HG02840 (cell line): ENCODE data around the gene TTC12.

ENCODE experiments used
- ATAC-seq: cut with Tn5 transposase; IDR thresholded peaks from one replicate; pipeline ENCODE4 v1.9.1; 2021; ENCODE audit warnings: mild to moderate bottlenecking, moderate library complexity, moderate number of reproducible peaks; ENCODE audit not compliant: unreplicated experiment, low FRiP score

Gene TTC12, protein sequence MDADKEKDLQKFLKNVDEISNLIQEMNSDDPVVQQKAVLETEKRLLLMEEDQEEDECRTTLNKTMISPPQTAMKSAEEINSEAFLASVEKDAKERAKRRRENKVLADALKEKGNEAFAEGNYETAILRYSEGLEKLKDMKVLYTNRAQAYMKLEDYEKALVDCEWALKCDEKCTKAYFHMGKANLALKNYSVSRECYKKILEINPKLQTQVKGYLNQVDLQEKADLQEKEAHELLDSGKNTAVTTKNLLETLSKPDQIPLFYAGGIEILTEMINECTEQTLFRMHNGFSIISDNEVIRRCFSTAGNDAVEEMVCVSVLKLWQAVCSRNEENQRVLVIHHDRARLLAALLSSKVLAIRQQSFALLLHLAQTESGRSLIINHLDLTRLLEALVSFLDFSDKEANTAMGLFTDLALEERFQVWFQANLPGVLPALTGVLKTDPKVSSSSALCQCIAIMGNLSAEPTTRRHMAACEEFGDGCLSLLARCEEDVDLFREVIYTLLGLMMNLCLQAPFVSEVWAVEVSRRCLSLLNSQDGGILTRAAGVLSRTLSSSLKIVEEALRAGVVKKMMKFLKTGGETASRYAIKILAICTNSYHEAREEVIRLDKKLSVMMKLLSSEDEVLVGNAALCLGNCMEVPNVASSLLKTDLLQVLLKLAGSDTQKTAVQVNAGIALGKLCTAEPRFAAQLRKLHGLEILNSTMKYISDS

DNA sequence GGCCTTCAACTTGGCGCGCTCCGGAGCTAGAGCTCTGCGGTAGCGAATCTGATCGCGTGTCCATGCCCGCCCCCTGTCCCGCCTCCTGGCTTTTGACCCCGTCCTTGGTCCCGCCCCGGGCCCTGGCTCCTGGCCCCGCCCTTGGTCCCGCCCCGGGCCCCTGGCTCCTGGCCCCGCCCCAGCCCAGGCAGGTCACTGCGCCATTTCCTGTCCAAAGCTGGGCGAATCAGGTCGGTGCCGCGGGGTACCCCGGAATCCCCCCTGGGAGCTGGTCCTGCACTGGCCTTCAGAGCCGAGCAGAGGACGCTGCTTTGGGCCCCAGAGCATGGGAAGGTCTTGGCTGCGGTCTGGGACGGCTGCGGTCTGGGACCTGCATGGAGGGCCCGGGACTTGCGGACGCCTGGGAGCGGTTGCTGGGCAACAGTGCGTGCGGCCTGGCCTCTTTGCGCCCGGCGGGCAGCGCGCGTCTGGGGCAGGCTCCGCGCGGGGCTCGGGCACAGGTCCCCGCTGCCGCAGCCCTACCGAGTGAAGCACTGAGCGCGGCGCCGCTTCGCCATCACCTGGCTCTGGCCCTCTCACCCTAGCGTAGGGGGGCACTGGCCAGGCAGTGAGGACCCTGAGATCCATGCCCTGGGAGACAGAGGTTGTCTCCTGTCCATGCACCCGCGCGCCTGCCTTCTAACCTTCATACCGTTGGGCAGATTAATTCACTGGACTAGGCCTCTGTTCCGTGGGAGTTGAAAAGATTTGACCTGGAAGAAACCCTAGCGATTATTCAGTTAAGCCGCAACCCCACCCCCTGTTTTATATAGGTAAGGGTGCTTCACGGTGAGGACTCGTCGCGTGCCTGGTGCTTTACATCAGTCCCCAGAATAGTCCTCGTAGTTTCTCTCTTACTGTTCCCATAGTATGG is at the start of gene TTC12:
Gene TTC12, plus strand, starts transcription at position 195 of the 913 bp plus-strand sequence. CDS start 1,675 bp downstream, outside the sequence.
- ATAC-seq = peak; percentile 98

DNA sequence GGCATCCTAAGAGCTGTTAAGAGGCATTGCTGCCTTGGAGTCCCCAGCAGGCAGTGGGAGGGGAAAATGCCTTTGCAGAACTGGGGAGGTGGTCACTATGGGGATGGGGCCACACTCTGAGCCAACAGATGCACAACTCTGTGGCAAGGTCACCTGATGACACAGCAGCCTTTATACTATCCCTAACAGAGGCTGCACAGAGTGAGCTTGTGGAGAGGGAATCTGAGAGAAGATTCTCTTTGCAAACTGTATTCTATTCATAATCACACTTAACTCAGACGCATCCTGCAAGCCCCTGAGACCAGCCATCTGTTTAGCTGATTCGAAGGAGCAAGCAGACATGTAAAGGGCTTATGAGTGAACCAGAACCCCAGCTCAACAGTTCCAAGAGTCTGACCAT is 49.0 kb upstream of the TTC12 start:
- no peak for ATAC-seq

DNA sequence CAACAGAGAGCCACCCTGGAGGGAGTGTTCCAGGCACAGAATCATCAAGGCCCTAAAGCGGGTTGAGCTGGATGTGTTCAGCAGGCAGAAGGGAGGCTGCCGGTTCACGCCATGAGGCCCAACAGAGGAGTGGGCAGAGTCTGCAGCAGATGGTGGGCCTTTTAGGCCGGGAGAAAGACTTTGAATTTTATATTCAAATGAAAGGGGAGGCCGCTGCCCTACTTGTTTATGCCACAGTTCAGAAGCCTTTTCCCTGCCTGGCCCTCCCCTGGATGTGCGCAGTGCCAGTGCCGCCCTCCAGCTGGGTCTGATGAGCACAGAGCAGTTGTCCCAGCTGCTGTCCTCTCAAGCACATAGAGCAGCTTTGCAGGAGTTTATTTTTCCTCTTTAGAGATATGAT is 46.9 kb upstream of the TTC12 start:
- ATAC-seq = no peak

DNA sequence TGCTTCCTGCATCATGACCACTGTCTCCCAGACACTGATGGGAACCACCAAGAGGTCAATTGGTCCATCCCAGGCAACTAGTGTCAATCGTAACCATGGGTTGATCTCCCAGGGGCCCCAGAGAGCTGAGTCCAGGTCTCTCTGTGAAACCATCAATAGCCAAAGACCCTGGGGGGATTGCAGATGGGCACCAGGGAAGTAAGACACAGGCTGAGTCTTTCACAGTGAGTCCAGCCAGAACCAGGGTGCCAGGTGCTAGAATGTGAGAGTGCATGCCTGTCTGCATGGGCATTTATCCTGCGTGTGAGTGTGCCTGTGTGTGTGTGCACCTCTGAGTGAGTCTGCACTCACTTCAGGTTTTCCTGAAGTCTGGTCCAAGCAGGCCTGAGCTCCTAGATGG is 45.3 kb upstream of the TTC12 start:
- ATAC-seq = no peak

DNA sequence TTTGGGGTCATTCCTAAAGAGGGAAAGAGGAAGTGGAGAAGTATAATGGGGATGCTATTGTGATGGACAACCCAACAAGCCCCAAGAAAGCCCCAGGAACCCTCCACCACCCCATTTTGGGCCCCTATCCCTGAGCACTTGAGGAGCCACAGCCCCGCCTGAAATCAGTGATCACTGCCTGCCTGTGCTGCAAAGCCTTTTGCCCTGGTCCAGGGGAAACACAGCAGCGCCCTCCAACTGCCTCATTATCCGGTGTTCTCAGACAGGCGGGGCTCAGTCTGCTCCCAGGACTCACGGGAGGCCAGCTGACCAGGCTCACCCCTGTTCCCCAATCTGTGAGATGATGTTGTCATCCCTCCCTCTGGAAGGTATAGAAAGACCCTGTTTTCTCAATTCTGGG is 44.7 kb upstream of the TTC12 start:
- no peak for ATAC-seq

DNA sequence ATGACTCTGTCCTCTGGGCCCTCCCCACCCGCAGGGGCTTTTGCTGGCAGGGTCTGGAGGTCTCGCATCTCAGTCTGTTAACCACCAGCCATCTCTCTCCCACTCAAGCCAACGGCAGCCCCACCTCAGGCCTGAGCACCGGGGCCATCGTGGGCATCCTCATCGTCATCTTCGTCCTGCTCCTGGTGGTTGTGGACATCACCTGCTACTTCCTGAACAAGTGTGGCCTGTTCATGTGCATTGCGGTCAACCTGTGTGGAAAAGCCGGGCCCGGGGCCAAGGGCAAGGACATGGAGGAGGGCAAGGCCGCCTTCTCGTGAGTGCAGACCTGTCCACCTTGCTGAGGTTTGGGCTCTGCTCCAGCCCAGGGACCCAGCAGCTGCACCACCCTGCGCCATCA is 44.3 kb upstream of the TTC12 start:
- no peak for ATAC-seq

DNA sequence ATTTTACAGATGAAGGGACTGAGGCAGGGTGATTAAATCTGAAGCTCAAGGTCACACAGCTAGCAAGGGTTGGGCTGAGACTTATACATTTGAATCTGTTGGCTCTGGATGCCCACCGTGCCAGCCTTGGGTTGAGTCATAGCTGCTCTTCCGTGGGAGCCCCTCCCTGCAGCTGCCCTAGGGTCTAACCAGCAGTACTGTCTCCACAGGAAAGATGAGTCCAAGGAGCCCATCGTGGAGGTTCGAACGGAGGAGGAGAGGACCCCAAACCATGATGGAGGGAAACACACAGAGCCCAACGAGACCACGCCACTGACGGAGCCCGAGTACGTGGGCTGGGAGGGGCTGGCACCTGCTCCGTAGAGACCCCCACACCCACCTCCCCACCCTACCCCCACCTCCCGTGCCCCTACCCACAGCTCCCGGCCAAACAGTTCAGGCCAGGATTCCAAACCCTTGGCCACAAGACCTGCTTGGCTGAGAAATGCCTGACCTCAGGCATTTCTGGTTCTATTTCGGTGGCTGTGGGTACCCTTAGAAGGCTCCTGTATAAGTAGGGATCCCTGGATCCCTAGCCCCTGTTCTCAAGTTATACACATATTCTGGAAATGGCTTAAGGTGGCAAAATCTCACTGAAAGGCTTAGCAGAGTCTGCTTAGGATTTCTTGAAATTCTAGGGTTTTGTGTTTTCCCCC is 42.7 kb upstream of the TTC12 start:
- no peak for ATAC-seq

DNA sequence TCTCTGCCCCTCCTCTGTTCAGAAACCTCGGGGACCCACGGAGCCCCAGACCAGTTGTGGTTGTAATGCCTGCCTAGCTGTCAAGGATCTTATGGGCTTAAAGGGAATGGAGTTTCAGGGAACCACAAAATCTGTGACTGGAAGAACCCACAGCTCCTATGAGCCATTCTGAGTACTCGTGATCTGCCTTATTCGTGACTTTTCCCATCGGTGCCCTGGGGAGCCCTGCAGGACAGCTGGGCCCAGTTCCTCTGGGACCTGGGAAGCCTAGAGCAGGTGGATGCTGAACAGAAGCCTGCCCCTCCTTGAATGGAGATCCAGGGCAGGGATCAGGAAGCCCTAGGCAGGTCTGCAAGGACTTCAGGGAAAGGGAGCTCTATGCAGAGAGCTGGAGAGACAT is 42.1 kb upstream of the TTC12 start:
- no peak for ATAC-seq

DNA sequence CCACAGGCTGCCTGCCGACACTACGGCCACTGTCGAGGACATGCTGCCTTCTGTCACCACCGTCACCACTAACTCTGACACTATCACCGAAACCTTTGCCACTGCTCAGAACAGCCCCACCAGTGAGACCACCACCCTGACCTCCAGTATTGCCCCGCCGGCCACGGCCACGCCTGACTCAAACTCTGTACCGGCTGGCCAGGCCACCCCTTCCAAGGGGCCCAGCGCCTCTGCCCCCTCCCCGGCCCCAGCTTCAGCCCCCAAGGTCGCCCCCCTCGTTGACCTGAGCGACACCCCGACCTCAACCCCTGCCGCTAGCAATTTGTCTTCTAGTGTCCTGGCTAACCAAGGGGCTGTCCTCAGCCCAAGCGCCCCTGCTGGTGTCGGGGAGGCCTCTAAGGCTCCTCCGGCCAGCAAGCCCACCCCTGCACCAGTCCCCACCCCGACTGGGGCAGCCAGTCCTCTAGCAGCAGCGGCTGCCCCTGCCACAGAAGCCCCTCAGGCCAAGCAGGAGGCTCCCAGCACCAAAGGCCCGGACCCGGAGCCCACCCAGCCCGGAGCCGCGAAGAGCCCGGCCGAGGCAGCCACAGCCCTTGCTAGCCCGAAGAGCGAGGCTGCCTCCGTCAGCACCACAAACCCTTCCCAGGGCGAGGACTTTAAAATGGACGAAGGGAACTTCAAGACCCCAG is 41.3 kb upstream of the TTC12 start:
- no peak for ATAC-seq

DNA sequence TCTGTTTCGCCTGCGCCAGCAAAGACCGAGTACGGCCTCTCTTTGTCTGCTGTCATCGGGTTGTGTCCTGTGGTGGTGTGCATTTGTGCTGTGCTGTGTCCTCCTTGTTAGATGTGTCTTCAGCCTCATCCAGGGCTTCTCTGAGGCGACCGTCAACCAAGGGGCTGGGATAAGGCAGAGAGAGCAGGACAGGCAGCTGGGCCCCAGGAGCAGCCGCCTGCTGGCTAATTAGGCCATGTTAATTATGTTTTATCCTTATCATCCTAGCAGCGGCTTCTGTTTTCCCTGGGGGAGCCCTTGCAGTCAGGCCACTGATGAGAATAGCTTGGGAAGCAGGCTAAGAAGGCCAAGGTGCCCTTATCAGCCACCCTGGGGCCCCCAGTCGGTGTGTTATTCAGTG is 40.7 kb upstream of the TTC12 start:
- ATAC-seq = no peak

DNA sequence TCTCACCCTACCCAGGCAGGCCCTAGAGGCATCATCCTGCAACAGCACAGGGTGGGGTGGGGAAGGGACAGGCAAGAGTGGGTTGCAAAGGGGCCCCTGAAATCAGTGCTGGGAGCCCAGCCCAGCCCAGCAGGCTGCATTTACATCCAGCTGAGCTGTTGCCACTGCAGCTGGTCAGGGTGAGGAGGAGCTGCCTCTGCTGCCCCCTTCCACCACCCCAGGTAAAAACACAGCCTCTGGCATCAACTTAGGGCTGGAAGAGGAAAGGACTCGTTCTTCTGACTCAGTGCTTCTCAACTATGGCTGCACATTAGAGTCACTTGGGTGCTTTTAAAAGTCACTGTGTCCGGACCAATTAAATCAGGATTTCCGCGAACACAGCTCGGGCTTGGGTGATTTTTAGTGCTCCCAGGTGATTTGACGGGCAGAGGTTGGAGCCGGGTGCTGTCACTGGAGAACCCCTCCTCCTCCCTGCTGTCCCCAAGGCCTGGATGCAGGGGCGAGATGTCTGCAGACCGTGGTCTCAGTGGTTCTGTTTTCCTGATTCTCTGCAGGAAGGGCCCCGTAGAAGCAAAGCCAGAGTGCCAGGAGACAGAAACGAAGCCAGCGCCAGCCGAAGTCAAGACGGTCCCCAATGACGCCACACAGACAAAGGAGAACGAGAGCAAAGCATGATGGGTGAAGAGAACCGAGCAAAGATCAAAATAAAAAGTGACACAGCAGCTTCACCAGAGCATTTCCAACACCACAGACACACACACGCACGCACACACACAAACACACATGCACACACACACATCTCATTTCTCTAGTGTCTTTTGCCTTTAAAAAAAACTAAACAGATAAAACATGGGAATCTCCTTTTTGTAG is 39.4 kb upstream of the TTC12 start:
- no peak for ATAC-seq

DNA sequence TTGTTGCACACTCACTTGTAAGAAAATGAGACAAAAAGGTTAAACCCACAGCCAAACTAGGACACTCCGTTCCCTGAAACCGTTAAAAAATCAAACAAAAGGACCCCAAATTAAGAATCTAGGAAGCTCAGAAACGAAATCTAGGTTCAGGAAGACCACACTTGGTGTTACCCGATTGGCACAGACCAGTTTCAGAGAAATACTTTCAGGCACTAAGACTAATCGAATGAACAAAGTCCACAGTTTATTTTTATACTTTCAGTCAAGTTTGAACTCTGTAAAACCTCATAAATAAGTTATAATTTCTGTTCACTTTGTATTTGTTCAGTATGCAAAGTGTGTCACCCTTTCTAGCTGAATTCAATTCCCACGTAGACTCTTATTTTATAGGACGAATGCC is 38.8 kb upstream of the TTC12 start:
- no peak for ATAC-seq

DNA sequence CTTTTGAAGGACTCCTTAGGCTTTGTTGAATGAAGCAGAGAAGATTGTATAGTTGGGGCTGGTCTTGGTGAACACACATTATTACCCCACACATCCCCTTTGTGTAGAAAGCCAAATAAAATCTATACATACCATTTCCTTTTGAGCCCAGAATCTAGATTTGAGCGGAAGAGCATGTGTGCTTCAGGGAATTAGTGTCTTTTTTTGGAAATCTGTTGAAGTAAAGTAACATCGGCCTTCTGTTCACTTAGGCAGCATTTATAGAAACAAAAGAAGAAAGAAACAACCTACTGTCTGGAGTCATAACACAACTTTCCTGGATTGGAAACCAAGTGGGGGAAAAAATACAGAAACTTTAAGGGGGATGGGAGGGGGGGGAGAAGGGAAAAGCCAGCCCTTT is 37.9 kb upstream of the TTC12 start:
- no peak for ATAC-seq

DNA sequence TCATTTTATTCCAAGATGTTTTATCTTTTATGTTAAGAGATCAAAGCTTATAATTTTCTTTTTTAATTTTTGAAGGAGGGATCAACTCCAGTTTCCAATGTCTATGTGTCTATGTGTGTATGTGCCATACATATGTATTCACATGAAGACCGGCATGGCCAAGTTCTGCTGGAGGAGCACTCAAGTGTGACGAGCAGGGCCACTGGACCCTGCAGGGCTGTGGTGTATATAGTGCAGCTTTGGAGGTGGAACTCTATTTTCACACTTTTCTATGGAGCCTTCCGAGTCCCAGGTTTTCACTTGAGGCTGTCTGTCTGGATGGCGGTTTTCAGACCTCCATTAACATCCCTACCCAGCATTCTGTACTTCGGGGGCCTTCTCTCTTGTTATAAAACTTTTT is 36.5 kb upstream of the TTC12 start:
- ATAC-seq = no peak

DNA sequence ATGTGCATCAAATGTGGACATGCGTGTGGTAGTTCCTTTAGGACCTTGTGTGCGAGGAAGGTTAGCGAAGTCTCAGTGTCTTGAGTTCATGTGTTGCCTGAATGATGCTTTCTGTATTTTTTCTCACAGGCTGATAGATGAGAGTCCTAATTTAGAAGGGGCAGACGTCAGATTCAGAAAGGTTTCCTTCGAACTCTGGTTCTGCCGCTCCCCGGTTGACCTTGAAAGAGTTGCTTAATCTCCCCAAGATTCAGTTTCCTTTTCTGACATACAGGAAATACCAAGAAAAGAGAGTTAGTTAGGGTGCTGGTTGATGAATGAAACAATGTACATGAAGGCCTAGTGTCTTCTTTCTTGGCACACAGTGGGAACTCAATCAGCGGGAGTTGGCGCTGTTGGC is 35.9 kb upstream of the TTC12 start:
- ATAC-seq = no peak

DNA sequence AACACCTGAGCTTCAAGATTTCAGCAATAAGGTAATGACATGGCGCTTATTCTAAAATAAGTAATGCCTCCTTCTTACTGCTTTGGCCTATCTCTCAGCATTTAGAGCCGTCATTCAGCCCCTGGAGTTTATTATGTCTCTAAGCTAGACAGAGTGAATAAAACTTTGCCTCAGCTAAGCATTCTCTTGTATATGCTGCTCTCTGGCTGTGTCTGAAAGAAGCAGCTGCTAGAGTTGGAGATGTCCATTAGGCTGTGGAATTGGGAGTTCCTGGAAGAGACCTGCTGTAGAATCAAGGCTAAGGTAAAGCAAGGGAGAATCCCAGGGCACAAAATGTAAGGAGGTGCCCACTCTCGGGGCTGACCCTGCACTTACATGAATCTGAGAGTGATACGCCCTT is 35.5 kb upstream of the TTC12 start:
- ATAC-seq = no peak

DNA sequence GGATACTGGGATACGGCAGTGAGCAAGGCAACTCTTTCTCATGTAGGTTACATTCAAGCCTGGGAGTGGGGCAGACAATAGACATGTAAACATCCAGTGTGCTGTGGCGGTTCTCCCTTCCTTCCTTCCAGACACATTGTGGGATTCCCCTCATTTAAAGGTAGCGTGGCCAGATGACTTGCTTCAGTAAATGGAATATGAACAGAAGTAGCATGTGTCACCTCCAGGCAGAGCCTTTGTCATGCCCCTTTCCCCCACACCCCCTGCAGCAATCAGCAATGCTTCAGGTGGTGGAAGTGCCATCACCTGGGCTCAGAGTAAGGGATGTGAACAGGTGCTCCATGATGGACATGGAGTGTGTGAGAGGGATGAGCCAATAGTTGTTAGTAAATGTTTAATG is 34.8 kb upstream of the TTC12 start:
- ATAC-seq = no peak

DNA sequence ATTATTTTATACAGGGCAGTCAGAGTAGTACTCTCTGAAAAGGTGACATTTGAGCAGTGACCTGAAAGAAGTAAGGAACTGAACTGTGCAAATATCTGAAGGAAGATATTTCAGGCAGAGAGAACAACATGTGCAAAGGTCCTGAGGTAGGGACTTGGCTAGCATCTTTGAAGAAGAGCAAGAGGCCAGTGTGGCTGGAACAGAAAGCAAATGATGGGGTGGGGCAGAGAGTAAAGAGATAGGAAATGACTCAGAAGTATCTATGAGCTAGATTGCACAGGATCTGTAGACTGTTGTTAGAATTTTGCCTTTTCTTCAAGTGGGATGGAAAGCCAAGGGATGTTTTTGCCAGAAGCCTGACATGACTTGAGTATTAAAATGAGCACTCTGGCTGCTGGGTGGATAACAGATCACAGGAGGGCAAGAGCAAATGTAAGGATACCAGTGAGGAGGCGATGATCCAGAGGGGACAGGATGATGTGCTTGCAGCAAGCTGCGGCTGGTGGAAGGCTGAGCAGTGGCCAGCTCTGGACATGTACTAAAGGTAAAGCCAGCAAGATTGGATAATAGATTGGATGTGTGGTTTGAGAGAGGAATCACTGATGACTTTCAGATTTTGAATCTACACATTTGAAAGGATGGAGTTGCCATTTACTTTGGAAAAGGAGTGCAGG is 33.2 kb upstream of the TTC12 start:
- ATAC-seq = no peak
